ENCODE results near the gene CD3G. TPM values are rescaled to one million over a fixed set of nuclear protein-coding genes. Genes with fewer than 3 reads are reported as not detected.
A peak's percentile ranks its signal among the peaks of the same experiment; 100 is the strongest.

CD3G gene
- total and polyA plus RNA-seq, 2 donors: 32.0 to 227 TPM

- Histone ChIP-seq H3K27ac (ENCODE audit: low read depth in 1 of 2, low read length in 1 of 2) (peak overlapping the region; percentile 93 to 95), H3K27me3 (ENCODE audit: control insufficient read depth in 2 of 2, insufficient read depth in 1 of 2, low read length in 1 of 2) (no peaks in the 10 kb centered on the region), H3K36me3 (ENCODE audit: control insufficient read depth in 2 of 2, insufficient read depth in 2 of 2, low read length in 1 of 2) (peaks cover 23 to 59% of the 10 kb centered on the region in 2 donors), H3K9me3 (ENCODE audit: control insufficient read depth in 2 of 2, insufficient read depth in 1 of 2, low read length in 1 of 2) (no peaks in the 10 kb centered on the region), H3K4me3 (ENCODE audit: low read length in 2 of 2) (peak overlapping the region; percentile 65 to 95), H3K4me1 (ENCODE audit: control insufficient read depth in 2 of 2, insufficient read depth in 2 of 2, low read length in 2 of 2) (peaks cover 8 to 51% of the 10 kb centered on the region in 2 donors)
- peak in 5 of 9 donors; percentile 46 to 79 (median 50) for DNase-seq (ENCODE audit: low read depth in 6 of 9, low spot score in 9 of 9)
- WGBS: 34% methylated on average over 5 of the region's 5 CpGs
Observed at GRCh38 chr11:118339281-118339961, 4.7 kb upstream of the CD3G start.

DNA sequence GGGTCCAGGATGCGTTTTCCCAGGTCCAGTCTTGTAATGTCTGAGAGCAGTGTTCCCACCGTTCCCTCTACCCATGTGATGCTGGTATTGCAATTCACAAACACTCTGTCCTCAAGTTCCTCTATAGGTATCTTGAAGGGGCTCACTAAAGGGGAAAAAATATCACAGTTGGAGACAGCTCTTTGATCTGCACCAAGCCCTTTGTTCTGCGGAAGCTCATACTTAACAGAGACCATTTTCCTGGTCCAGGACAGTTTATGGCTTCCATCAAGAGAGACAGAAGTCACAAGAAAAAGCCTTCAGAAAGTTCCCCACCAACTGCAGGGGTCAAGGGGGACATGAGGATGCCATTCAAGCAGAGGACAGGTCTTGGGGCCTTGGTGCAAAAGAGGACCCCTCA, 3.7 kb upstream of the CD3G start:
- H3K36me3 ChIP-seq (ENCODE audit: control insufficient read depth in 2 of 2, insufficient read depth in 2 of 2, low read length in 1 of 2): peaks cover 23 to 59% of the 10 kb centered on the region in 2 donors
- H3K27me3 ChIP-seq (ENCODE audit: control insufficient read depth in 2 of 2, insufficient read depth in 1 of 2, low read length in 1 of 2): no peaks in the 10 kb centered on the region
- H3K9me3 ChIP-seq (ENCODE audit: control insufficient read depth in 2 of 2, insufficient read depth in 1 of 2, low read length in 1 of 2): no peaks in the 10 kb centered on the region
- H3K27ac ChIP-seq (ENCODE audit: low read depth in 1 of 2, low read length in 1 of 2): peak overlapping the region; percentile 93 to 95
- peaks cover 8 to 46% of the 10 kb centered on the region in 2 donors for H3K4me1 ChIP-seq (ENCODE audit: control insufficient read depth in 2 of 2, insufficient read depth in 2 of 2, low read length in 2 of 2)
- 26% methylated on average over 3 of the region's 3 CpGs for WGBS
- peak in 5 of 9 donors; percentile 55 to 83 (median 58) for DNase-seq (ENCODE audit: low read depth in 6 of 9, low spot score in 9 of 9)
- H3K4me3 ChIP-seq (ENCODE audit: low read length in 2 of 2): peak overlapping the region; percentile 65 to 95

DNA sequence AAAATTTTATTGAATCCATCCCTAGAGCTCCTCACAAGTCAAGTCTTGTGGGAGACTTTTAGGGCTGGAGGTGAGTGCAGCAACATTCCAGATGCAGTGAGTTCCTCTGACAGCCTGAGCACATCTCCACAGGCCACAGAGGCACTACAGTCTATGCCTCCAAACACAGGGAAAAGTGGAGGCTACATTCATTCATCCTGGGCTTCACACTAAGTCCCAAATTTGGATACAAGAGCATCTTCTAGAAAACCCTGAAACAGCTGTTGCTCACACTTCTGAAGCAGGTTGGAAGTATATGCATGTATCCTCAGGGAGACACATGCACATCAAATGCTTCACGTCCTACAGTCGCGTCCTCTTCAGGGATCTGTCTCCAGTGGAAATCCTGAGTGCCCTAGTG, 2.9 kb upstream of the CD3G start:
- Histone ChIP-seq H3K36me3 (ENCODE audit: control insufficient read depth in 2 of 2, insufficient read depth in 2 of 2, low read length in 1 of 2) (peaks cover 23 to 62% of the 10 kb centered on the region in 2 donors), H3K27me3 (ENCODE audit: control insufficient read depth in 2 of 2, insufficient read depth in 1 of 2, low read length in 1 of 2) (no peaks in the 10 kb centered on the region), H3K9me3 (ENCODE audit: control insufficient read depth in 2 of 2, insufficient read depth in 1 of 2, low read length in 1 of 2) (no peaks in the 10 kb centered on the region), H3K27ac (ENCODE audit: low read depth in 1 of 2, low read length in 1 of 2) (peak overlapping the region; percentile 93 to 95), H3K4me3 (ENCODE audit: low read length in 2 of 2) (peak overlapping the region; percentile 65 to 95), H3K4me1 (ENCODE audit: control insufficient read depth in 2 of 2, insufficient read depth in 2 of 2, low read length in 2 of 2) (peaks cover 8 to 46% of the 10 kb centered on the region in 2 donors)
- 31% methylated on average over 3 of the region's 3 CpGs for WGBS
- DNase-seq (ENCODE audit: low read depth in 6 of 9, low spot score in 9 of 9): peak in 1 of 9 donors; percentile 65

DNA sequence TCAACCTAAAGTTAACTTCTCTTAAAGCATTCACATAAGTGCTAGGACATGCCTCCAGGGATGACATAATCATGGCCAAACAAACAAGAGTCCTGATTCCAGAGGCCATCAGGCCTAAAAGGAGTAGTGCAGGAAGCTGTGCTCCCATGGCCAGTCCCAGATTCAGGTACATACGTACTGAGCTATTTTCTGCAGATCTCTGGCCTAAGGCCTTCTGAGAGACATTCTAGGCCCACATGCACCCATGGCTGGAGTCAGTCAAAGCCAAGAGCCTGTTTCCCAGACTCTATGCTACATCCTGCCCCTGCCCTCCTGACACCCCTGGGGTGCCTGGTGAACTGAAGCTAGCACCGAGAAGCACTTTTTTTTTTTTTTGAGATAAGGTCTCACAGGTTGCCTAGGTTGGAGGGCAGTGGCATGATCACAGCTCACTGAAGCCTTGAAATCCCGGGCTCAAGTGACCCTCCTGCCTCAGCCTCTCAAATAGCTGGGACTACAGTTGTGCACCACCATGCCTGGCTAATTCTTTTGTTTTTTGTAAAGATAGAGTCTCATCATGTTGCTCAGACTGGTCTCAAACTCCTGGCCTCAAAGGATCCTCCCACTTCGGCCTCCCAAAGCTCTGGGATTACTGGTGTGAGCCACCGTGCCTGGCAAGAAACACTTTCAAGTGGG, 2.2 kb upstream of the CD3G start:
- 23% methylated on average over 5 of the region's 5 CpGs for WGBS
- H3K36me3 ChIP-seq (ENCODE audit: control insufficient read depth in 2 of 2, insufficient read depth in 2 of 2, low read length in 1 of 2): peaks cover 23 to 56% of the 10 kb centered on the region in 2 donors
- peak overlapping the region; percentile 93 to 95 for H3K27ac ChIP-seq (ENCODE audit: low read depth in 1 of 2, low read length in 1 of 2)
- H3K27me3 ChIP-seq (ENCODE audit: control insufficient read depth in 2 of 2, insufficient read depth in 1 of 2, low read length in 1 of 2): no peaks in the 10 kb centered on the region
- H3K9me3 ChIP-seq (ENCODE audit: control insufficient read depth in 2 of 2, insufficient read depth in 1 of 2, low read length in 1 of 2): no peaks in the 10 kb centered on the region
- H3K4me1 ChIP-seq (ENCODE audit: control insufficient read depth in 2 of 2, insufficient read depth in 2 of 2, low read length in 2 of 2): peaks cover 11 to 46% of the 10 kb centered on the region in 2 donors
- DNase-seq (ENCODE audit: low read depth in 6 of 9, low spot score in 9 of 9): peak in 4 of 9 donors; percentile 35 to 71 (median 46)
- H3K4me3 ChIP-seq (ENCODE audit: low read length in 2 of 2): peak overlapping the region; percentile 65 to 95

- Histone ChIP-seq H3K9me3 (ENCODE audit: control insufficient read depth in 2 of 2, insufficient read depth in 1 of 2, low read length in 1 of 2) (no peaks in the 10 kb centered on the region), H3K36me3 (ENCODE audit: control insufficient read depth in 2 of 2, insufficient read depth in 2 of 2, low read length in 1 of 2) (peaks cover 23 to 54% of the 10 kb centered on the region in 2 donors), H3K27ac (ENCODE audit: low read depth in 1 of 2, low read length in 1 of 2) (peak within 1 kb of the TSS; percentile 93 to 95), H3K4me3 (ENCODE audit: low read length in 2 of 2) (peak within 1 kb of the TSS; percentile 65 to 95), H3K27me3 (ENCODE audit: control insufficient read depth in 2 of 2, insufficient read depth in 1 of 2, low read length in 1 of 2) (no peaks in the 10 kb centered on the region), H3K4me1 (ENCODE audit: control insufficient read depth in 2 of 2, insufficient read depth in 2 of 2, low read length in 2 of 2) (peaks cover 13 to 46% of the 10 kb centered on the region in 2 donors)
- WGBS: 14% methylated on average over 13 of the region's 13 CpGs
- DNase-seq (ENCODE audit: low read depth in 6 of 9, low spot score in 9 of 9): peak in 7 of 9 donors; percentile 74 to 93 (median 83)
Observed at GRCh38 chr11:118342503-118343161, 1.5 kb upstream of the CD3G start, which contains the start of gene CD3D. Gene CD3D, minus strand, starts transcription at chr11:118342705. Its CDS starts 98 bp downstream, at chr11:118342607.

DNA sequence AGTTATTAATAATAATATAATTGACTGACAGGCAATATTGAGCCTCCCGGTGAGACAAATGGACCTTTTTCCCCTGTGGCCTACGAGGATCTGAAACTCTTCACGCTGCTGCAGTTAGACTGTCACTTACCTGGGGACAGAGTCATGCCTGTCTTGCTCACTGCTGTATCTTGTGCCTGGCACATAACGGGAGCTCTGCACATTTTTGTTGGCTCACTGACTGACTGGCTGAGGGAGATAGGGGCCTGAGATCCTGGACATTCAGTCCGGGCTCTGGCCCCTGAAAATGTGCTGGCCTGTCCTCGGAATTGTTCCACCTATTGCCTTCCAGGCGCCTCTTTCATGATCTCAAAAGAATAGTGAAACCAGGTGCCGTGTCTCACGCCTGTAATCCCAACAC, 896 bp upstream of the CD3G start:
- whole genome bisulfite sequencing: 65% methylated on average over 9 of the region's 9 CpGs
- DNase-seq (ENCODE audit: low read depth in 6 of 9, low spot score in 9 of 9): peak in 1 of 9 donors; percentile 60
- H3K27me3 ChIP-seq (ENCODE audit: control insufficient read depth in 2 of 2, insufficient read depth in 1 of 2, low read length in 1 of 2): no peaks in the 10 kb centered on the region
- no peaks in the 10 kb centered on the region for H3K9me3 ChIP-seq (ENCODE audit: control insufficient read depth in 2 of 2, insufficient read depth in 1 of 2, low read length in 1 of 2)
- peak overlapping the region; percentile 65 to 95 for H3K4me3 ChIP-seq (ENCODE audit: low read length in 2 of 2)
- peaks cover 17 to 46% of the 10 kb centered on the region in 2 donors for H3K4me1 ChIP-seq (ENCODE audit: control insufficient read depth in 2 of 2, insufficient read depth in 2 of 2, low read length in 2 of 2)
- peak overlapping the region; percentile 93 to 95 for H3K27ac ChIP-seq (ENCODE audit: low read depth in 1 of 2, low read length in 1 of 2)
- peaks cover 22 to 54% of the 10 kb centered on the region in 2 donors for H3K36me3 ChIP-seq (ENCODE audit: control insufficient read depth in 2 of 2, insufficient read depth in 2 of 2, low read length in 1 of 2)

GRCh38 chr11:118349475-118349874, 5.3 kb downstream of the CD3G start:
- Histone ChIP-seq H3K4me1 (ENCODE audit: control insufficient read depth in 2 of 2, insufficient read depth in 2 of 2, low read length in 2 of 2) (peaks cover 12 to 24% of the 10 kb centered on the region in 2 donors), H3K9me3 (ENCODE audit: control insufficient read depth in 2 of 2, insufficient read depth in 1 of 2, low read length in 1 of 2) (no peaks in the 10 kb centered on the region), H3K4me3 (ENCODE audit: low read length in 2 of 2) (no peak overlapping the region), H3K36me3 (ENCODE audit: control insufficient read depth in 2 of 2, insufficient read depth in 2 of 2, low read length in 1 of 2) (peaks cover 32 to 73% of the 10 kb centered on the region in 2 donors), H3K27ac (ENCODE audit: low read depth in 1 of 2, low read length in 1 of 2) (no peak overlapping the region), H3K27me3 (ENCODE audit: control insufficient read depth in 2 of 2, insufficient read depth in 1 of 2, low read length in 1 of 2) (no peaks in the 10 kb centered on the region)
- WGBS: 87% methylated on average over 6 of the region's 6 CpGs
- no peak for DNase-seq (ENCODE audit: low read depth in 6 of 9, low spot score in 9 of 9)

GRCh38 chr11:118353084-118353710, 9.1 kb downstream of the CD3G start:
- peaks cover 0 to 3% of the 10 kb centered on the region in 2 donors for H3K9me3 ChIP-seq (ENCODE audit: control insufficient read depth in 2 of 2, insufficient read depth in 1 of 2, low read length in 1 of 2)
- peaks cover 32 to 56% of the 10 kb centered on the region in 2 donors for H3K36me3 ChIP-seq (ENCODE audit: control insufficient read depth in 2 of 2, insufficient read depth in 2 of 2, low read length in 1 of 2)
- no peaks in the 10 kb centered on the region for H3K27me3 ChIP-seq (ENCODE audit: control insufficient read depth in 2 of 2, insufficient read depth in 1 of 2, low read length in 1 of 2)
- H3K4me3 ChIP-seq (ENCODE audit: low read length in 2 of 2): no peak overlapping the region
- peaks cover 2 to 6% of the 10 kb centered on the region in 2 donors for H3K4me1 ChIP-seq (ENCODE audit: control insufficient read depth in 2 of 2, insufficient read depth in 2 of 2, low read length in 2 of 2)
- 22% methylated on average over 6 of the region's 6 CpGs for WGBS
- peak overlapping the region in 1 of 2 donors; percentile 61 for H3K27ac ChIP-seq (ENCODE audit: low read depth in 1 of 2, low read length in 1 of 2)
- peak in 3 of 9 donors; percentile 30 to 84 (median 54) for DNase-seq (ENCODE audit: low read depth in 6 of 9, low spot score in 9 of 9)
